ENCODE results near the gene PLXNA2.

- TF ChIP-seq, protein P1, sequence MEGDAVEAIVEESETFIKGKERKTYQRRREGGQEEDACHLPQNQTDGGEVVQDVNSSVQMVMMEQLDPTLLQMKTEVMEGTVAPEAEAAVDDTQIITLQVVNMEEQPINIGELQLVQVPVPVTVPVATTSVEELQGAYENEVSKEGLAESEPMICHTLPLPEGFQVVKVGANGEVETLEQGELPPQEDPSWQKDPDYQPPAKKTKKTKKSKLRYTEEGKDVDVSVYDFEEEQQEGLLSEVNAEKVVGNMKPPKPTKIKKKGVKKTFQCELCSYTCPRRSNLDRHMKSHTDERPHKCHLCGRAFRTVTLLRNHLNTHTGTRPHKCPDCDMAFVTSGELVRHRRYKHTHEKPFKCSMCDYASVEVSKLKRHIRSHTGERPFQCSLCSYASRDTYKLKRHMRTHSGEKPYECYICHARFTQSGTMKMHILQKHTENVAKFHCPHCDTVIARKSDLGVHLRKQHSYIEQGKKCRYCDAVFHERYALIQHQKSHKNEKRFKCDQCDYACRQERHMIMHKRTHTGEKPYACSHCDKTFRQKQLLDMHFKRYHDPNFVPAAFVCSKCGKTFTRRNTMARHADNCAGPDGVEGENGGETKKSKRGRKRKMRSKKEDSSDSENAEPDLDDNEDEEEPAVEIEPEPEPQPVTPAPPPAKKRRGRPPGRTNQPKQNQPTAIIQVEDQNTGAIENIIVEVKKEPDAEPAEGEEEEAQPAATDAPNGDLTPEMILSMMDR (IDR thresholded peaks at IDR 0.05) = no peak
- no peak for TF ChIP-seq EZH2 (IDR thresholded peaks at IDR 0.05)
- TF ChIP-seq EZH2phosphoT487 (IDR thresholded peaks at IDR 0.05) = no peak
These were observed 89.2 kb downstream of the PLXNA2 start for GRCh38 chr1:208154679-208155642.
